Measurements from ENCODE around the gene FBXO34.

Gene FBXO34

GRCh38 chr14:55352201-55352600 is 81.0 kb downstream of the FBXO34 start:
- no peaks in the 10 kb centered on the region for H3K36me3 ChIP-seq (ENCODE audit: control insufficient read depth, insufficient read depth, low read length)
- H3K9ac ChIP-seq, result no peak overlapping the region
- no peaks in the 10 kb centered on the region for H3K9me3 ChIP-seq (ENCODE audit: control insufficient read depth, low read length)
- H3K79me2 ChIP-seq, result no peaks in the 10 kb centered on the region
- H3K27me3 ChIP-seq (ENCODE audit: control insufficient read depth, insufficient read depth, low read length), result no peaks in the 10 kb centered on the region
- TF ChIP-seq CTCF (IDR thresholded peaks at IDR 0.05), result no peak
- H2AFZ ChIP-seq, result no peak overlapping the region
- H3K27ac ChIP-seq, result no peak overlapping the region
- peaks cover 6% of the 10 kb centered on the region for H3K4me1 ChIP-seq
- H3K4me2 ChIP-seq (ENCODE audit: low read length), result no peak overlapping the region
- no peak overlapping the region for H3K4me3 ChIP-seq (ENCODE audit: low read depth, low read length)

- no peak for TF ChIP-seq CTCF (IDR thresholded peaks at IDR 0.05)
- H3K9ac ChIP-seq, result no peak overlapping the region
- no peaks in the 10 kb centered on the region for H3K79me2 ChIP-seq
- H3K27ac ChIP-seq, result no peak overlapping the region
- no peaks in the 10 kb centered on the region for H3K36me3 ChIP-seq (ENCODE audit: control insufficient read depth, insufficient read depth, low read length)
- H3K4me1 ChIP-seq, result no peaks in the 10 kb centered on the region
- H3K4me3 ChIP-seq (ENCODE audit: low read depth, low read length), result no peak overlapping the region
- H3K4me2 ChIP-seq (ENCODE audit: low read length), result no peak overlapping the region
- H3K9me3 ChIP-seq (ENCODE audit: control insufficient read depth, low read length), result no peaks in the 10 kb centered on the region
- no peaks in the 10 kb centered on the region for H3K27me3 ChIP-seq (ENCODE audit: control insufficient read depth, insufficient read depth, low read length)
- no peak overlapping the region for H2AFZ ChIP-seq
Observed at GRCh38 chr14:55353686-55354467, 82.7 kb downstream of the FBXO34 start.

- TF ChIP-seq CTCF (IDR thresholded peaks at IDR 0.05), result peak; percentile 74
- no peak overlapping the region for H3K4me3 ChIP-seq (ENCODE audit: low read depth, low read length)
- no peaks in the 10 kb centered on the region for H3K36me3 ChIP-seq (ENCODE audit: control insufficient read depth, insufficient read depth, low read length)
- H3K4me2 ChIP-seq (ENCODE audit: low read length), result no peak overlapping the region
- no peak overlapping the region for H2AFZ ChIP-seq
- no peaks in the 10 kb centered on the region for H3K27me3 ChIP-seq (ENCODE audit: control insufficient read depth, insufficient read depth, low read length)
- H3K9me3 ChIP-seq (ENCODE audit: control insufficient read depth, low read length), result no peaks in the 10 kb centered on the region
- no peaks in the 10 kb centered on the region for H3K79me2 ChIP-seq
- H3K9ac ChIP-seq, result no peak overlapping the region
- no peaks in the 10 kb centered on the region for H3K4me1 ChIP-seq
- no peak overlapping the region for H3K27ac ChIP-seq
Observed at GRCh38 chr14:55354500-55354899, 83.3 kb downstream of the FBXO34 start.

GRCh38 chr14:55355922-55356321 is 84.7 kb downstream of the FBXO34 start:
- H3K79me2 ChIP-seq, result no peaks in the 10 kb centered on the region
- H3K27me3 ChIP-seq (ENCODE audit: control insufficient read depth, insufficient read depth, low read length), result no peaks in the 10 kb centered on the region
- H3K9me3 ChIP-seq (ENCODE audit: control insufficient read depth, low read length), result no peaks in the 10 kb centered on the region
- H3K9ac ChIP-seq, result no peak overlapping the region
- TF ChIP-seq CTCF (IDR thresholded peaks at IDR 0.05), result no peak
- no peak overlapping the region for H3K4me3 ChIP-seq (ENCODE audit: low read depth, low read length)
- H3K4me2 ChIP-seq (ENCODE audit: low read length), result no peak overlapping the region
- H3K36me3 ChIP-seq (ENCODE audit: control insufficient read depth, insufficient read depth, low read length), result no peaks in the 10 kb centered on the region
- H3K27ac ChIP-seq, result no peak overlapping the region
- no peak overlapping the region for H2AFZ ChIP-seq
- H3K4me1 ChIP-seq, result no peaks in the 10 kb centered on the region

GRCh38 chr14:55356913-55357312 is 85.7 kb downstream of the FBXO34 start:
- Histone ChIP-seq H3K79me2 (no peaks in the 10 kb centered on the region), H3K9me3 (ENCODE audit: control insufficient read depth, low read length) (no peaks in the 10 kb centered on the region), H3K9ac (no peak overlapping the region), H3K27ac (no peak overlapping the region), H2AFZ (no peak overlapping the region), H3K27me3 (ENCODE audit: control insufficient read depth, insufficient read depth, low read length) (no peaks in the 10 kb centered on the region), H3K4me3 (ENCODE audit: low read depth, low read length) (no peak overlapping the region), H3K4me2 (ENCODE audit: low read length) (no peak overlapping the region), H3K36me3 (ENCODE audit: control insufficient read depth, insufficient read depth, low read length) (no peaks in the 10 kb centered on the region), H3K4me1 (no peaks in the 10 kb centered on the region)
- TF ChIP-seq CTCF (IDR thresholded peaks at IDR 0.05), result no peak

Measured in parathyroid adenoma (tissue), 2 donors.